ENCODE data around the gene WDR75.

WDR75 gene

DNA sequence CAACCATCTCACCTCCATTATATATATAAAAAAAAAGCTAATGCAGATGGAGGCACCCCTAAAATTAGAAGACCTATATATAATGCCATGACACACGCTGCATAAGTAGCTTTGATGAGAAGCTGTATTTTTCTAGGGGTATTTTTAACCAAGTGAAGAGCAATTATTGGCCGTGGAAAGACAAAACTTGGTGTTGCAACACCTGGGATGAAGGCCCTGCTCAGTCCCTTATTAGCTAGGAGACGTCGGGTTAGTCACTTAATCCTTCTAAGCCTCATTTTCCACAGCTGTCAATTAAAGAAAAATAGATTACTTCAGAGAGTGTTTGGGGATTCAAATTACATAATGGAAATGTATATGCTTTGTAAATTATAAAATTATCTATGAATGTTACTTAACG lies 63.0 kb downstream of the WDR75 start:
- no peak for DNase-seq (ENCODE audit: low read depth)
- TF ChIP-seq, protein P1, sequence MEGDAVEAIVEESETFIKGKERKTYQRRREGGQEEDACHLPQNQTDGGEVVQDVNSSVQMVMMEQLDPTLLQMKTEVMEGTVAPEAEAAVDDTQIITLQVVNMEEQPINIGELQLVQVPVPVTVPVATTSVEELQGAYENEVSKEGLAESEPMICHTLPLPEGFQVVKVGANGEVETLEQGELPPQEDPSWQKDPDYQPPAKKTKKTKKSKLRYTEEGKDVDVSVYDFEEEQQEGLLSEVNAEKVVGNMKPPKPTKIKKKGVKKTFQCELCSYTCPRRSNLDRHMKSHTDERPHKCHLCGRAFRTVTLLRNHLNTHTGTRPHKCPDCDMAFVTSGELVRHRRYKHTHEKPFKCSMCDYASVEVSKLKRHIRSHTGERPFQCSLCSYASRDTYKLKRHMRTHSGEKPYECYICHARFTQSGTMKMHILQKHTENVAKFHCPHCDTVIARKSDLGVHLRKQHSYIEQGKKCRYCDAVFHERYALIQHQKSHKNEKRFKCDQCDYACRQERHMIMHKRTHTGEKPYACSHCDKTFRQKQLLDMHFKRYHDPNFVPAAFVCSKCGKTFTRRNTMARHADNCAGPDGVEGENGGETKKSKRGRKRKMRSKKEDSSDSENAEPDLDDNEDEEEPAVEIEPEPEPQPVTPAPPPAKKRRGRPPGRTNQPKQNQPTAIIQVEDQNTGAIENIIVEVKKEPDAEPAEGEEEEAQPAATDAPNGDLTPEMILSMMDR (IDR thresholded peaks at IDR 0.05; ENCODE audit: insufficient read depth, low read depth, low read length, missing control alignments): no peak
- H3K4me3 ChIP-seq (ENCODE audit: low read depth, low read length): no peak overlapping the region

DNA sequence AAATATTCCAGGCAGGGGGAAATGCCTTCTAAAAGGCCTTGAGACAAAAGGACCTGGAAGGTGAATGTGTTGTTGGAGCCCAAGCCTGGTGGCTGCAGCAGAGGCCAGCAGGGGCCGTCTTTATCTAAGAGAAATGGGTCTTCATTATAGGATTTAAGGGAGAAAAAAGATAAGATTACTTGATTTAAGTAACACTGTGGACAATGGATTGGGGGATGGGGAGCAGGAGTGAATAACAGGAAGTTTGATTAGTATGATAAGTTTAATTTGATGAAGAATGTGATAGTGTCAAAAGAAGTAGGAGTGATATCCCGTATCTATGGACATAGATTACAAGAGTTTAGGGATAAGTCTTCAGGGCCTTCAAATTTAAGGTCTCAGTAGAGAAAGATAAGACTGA lies 64.2 kb downstream of the WDR75 start:
- no peak overlapping the region for H3K4me3 ChIP-seq (ENCODE audit: low read depth, low read length)
- TF ChIP-seq, protein P1 (IDR thresholded peaks at IDR 0.05; ENCODE audit: insufficient read depth, low read depth, low read length, missing control alignments): no peak
- DNase-seq (ENCODE audit: low read depth): no peak

DNA sequence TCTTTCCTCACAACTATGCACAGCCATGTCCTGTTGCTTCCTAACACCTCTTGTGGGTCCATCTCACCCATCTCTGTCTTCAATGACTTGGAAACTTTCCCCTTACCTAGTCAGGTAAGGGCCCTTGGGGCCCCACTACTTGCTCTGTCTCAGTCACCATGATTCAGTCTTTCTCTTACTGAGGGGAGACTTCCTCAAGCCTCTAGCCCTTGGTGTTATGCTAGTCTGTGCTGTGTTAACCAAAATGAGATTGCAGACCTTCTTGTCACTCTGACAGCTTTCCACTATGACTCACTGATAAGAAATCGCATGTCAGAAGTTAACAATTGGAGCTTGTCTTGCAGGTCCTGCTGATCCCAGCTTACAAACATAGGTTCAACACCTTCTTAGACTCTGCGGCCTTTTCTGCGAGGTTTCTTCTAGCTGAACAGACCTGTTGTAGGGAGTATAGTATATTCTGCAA lies 65.3 kb downstream of the WDR75 start:
- H3K4me3 ChIP-seq (ENCODE audit: low read depth, low read length): no peak overlapping the region
- no peak for DNase-seq (ENCODE audit: low read depth)
- TF ChIP-seq, protein P1 (IDR thresholded peaks at IDR 0.05; ENCODE audit: insufficient read depth, low read depth, low read length, missing control alignments): no peak

DNA sequence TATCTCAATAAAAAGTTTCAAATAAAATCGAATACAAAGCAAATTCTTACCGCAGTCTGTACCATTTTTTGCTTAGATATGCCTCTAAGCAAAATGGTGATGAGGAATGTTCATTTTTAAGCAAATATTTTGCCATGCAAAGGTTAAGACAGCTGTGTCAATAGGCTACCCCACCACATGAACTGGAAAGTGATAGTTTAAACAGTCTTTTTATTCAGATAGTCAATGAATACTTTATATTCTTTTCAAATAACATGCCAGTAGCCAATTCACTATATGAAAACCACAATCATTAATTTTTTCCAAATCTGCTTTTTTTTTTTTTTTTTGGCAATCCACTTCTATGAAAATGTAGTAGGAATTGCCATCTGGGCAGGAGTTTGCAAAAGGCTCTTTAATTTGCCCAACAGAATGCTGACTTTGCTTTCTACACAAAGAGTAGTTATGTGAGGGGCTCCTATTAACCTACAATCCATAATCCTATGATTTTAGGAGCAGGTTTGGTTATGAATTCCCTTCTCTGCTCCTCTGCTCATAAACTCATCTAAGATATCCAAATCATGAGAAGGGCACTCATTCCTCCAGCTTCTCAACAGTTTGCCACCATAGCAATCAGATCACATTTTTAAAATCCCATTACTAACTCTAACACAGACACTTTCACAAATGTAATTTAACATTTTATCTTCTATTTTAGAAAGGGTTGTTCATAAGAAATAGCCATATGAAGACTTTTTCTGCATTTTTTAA lies 70.1 kb downstream of the WDR75 start:
- DNase-seq (ENCODE audit: low read depth): no peak
- H3K4me3 ChIP-seq (ENCODE audit: low read depth, low read length): no peak overlapping the region
- TF ChIP-seq, protein P1 (IDR thresholded peaks at IDR 0.05; ENCODE audit: insufficient read depth, low read depth, low read length, missing control alignments): no peak

DNA sequence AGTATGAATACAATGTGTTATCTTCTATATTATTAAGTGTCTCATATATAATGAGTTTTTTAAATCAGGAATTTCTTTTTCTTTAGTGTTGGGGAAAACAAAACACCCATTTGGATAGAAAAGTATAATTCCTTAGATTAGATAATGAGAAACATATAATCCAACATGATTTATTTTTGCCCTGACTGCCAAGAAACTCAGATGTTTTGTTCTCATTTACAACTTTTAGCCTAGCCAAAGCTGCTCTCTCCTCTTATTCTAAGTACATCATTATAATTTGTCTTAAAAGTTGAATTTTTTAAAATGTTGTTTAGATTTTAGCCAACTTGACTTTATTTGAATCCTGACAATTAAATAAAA lies 70.7 kb downstream of the WDR75 start:
- TF ChIP-seq, protein P1 (IDR thresholded peaks at IDR 0.05; ENCODE audit: insufficient read depth, low read depth, low read length, missing control alignments): no peak
- no peak for DNase-seq (ENCODE audit: low read depth)
- no peak overlapping the region for H3K4me3 ChIP-seq (ENCODE audit: low read depth, low read length)

DNA sequence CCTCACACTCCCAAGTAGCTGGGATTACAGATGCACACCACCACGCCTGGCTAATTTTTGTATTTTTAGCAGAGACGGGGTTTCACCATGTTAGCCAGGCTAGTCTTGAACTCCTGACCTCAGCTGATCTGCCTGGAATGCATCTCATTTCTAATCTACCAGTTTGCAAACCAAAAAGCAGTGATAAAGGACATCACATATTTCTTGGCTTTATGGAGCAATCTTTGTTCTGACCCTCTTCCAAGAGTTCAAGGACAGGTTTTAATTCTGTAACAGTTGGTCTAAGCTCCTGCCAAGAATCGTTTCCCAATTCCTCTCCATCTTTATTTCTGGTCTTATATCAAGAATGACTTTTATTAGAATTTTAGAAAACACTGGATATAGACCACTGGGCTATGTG lies 71.6 kb downstream of the WDR75 start:
- no peak for DNase-seq (ENCODE audit: low read depth)
- TF ChIP-seq, protein P1 (IDR thresholded peaks at IDR 0.05; ENCODE audit: insufficient read depth, low read depth, low read length, missing control alignments): no peak
- no peak overlapping the region for H3K4me3 ChIP-seq (ENCODE audit: low read depth, low read length)

DNA sequence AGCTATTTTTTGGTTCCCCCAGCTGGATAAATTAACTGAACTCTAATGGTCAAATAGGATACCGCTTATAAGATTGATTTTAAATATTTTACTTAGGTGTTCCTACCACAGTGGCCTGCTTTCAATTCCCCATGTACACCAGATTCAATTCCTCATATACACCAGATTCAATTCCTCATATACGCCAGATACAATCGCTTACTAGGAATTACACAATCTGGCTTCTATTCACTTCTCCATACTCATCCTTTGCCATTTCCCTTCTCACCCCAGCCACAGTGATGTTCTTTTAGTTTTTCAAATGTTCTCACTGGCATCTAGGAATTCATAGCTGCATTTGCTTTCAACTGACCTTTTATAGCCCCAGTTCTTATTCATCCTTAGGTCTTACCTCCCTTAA lies 72.8 kb downstream of the WDR75 start:
- H3K4me3 ChIP-seq (ENCODE audit: low read depth, low read length): no peak overlapping the region
- TF ChIP-seq, protein P1 (IDR thresholded peaks at IDR 0.05; ENCODE audit: insufficient read depth, low read depth, low read length, missing control alignments): no peak
- DNase-seq (ENCODE audit: low read depth): no peak
